Astrocyte (in vitro differentiated cells and primary cell): Measurements from ENCODE around the gene GRIP1. TPM values are rescaled to one million over a fixed set of nuclear protein-coding genes. Genes with fewer than 3 reads are reported as not detected.

Experiments used
- DNase-seq: peaks from one replicate; pipeline ENCODE4 v3.0.0-alpha.2; 2010; ENCODE audit warnings: low read depth
- FAIRE-seq: peaks from 2 replicates; lab custom pipeline; 2011; peaks lifted over from hg19 to GRCh38; lab: Jason Lieb, UNC
- H2AFZ ChIP-seq: 2 replicates; pipeline ENCODE4 v1.6.0; 2012; ENCODE audit warnings: low read depth, low read length, inconsistent platforms
- H3K27ac ChIP-seq: 2 replicates; pipeline ENCODE4 v1.5.1; 2011; ENCODE audit warnings: low read depth, low read length, inconsistent platforms
- H3K27me3 ChIP-seq: 2 replicates; pipeline ENCODE4 v1.6.0; 2011; ENCODE audit warnings: low read length, inconsistent platforms; ENCODE audit not compliant: insufficient read depth
- H3K36me3 ChIP-seq: 2 replicates; pipeline ENCODE4 v1.5.1; 2011; ENCODE audit warnings: low read length, inconsistent platforms; ENCODE audit not compliant: insufficient read depth
- H3K4me1 ChIP-seq: 2 replicates; pipeline ENCODE4 v1.5.1; 2011; ENCODE audit warnings: low read length, inconsistent platforms; ENCODE audit not compliant: insufficient read depth
- H3K4me2 ChIP-seq: 2 replicates; pipeline ENCODE4 v1.6.0; 2012; ENCODE audit warnings: low read length, inconsistent platforms
- H3K4me3 ChIP-seq: 2 replicates; pipeline ENCODE4 v1.5.1; 2011; ENCODE audit warnings: low read depth, mild to moderate bottlenecking, low read length, inconsistent platforms; ENCODE audit not compliant: insufficient read depth
- H3K79me2 ChIP-seq: 2 replicates; pipeline ENCODE4 v1.6.0; 2012; ENCODE audit warnings: mild to moderate bottlenecking, low read length, inconsistent platforms; ENCODE audit not compliant: insufficient read depth
- H3K9ac ChIP-seq: 2 replicates; pipeline ENCODE4 v1.6.0; 2012; ENCODE audit warnings: mild to moderate bottlenecking, low read length, inconsistent platforms
- H3K9me3 ChIP-seq: 2 replicates; pipeline ENCODE4 v1.5.1; 2012; ENCODE audit warnings: low read depth, mild to moderate bottlenecking, low read length, inconsistent platforms; ENCODE audit not compliant: insufficient read depth
- H4K20me1 ChIP-seq: 2 replicates; pipeline ENCODE4 v1.6.0; 2012; ENCODE audit warnings: low read length, inconsistent platforms; ENCODE audit not compliant: insufficient read depth
- H3K27ac Mint-ChIP-seq: one replicate; pipeline ENCODE4 v1.8.0; 2021; ENCODE audit warnings: mild to moderate bottlenecking, mixed read lengths; ENCODE audit not compliant: unreplicated experiment
- H3K27me3 Mint-ChIP-seq: one replicate; pipeline ENCODE4 v1.8.0; 2021; ENCODE audit warnings: low read depth, mixed read lengths; ENCODE audit not compliant: unreplicated experiment
- H3K36me3 Mint-ChIP-seq: one replicate; pipeline ENCODE4 v1.8.0; 2021; ENCODE audit warnings: low read depth, mixed read lengths; ENCODE audit not compliant: unreplicated experiment
- H3K4me1 Mint-ChIP-seq: one replicate; pipeline ENCODE4 v1.8.0; 2021; ENCODE audit warnings: low read depth, mixed read lengths; ENCODE audit not compliant: unreplicated experiment
- H3K4me3 Mint-ChIP-seq: one replicate; pipeline ENCODE4 v1.8.0; 2021; ENCODE audit warnings: mild to moderate bottlenecking, moderate library complexity, mixed read lengths; ENCODE audit not compliant: unreplicated experiment
- H3K9me3 Mint-ChIP-seq: one replicate; pipeline ENCODE4 v1.8.0; 2021; ENCODE audit warnings: mild to moderate bottlenecking, mixed read lengths; ENCODE audit not compliant: unreplicated experiment
- EZH2 ChIP-seq: IDR thresholded peaks from 2 replicates; pipeline ENCODE4 v1.6.1; 2012; ENCODE audit warnings: mild to moderate bottlenecking, low read length, inconsistent platforms; ENCODE audit not compliant: insufficient read depth
- total RNA-seq: library from RNA; stranded (reverse); gene quantifications from 2 replicates; pipeline ENCODE4 v1.2.1, GENCODE V29; 2021
- TF ChIP-seq, protein P1 (sequence below): IDR thresholded peaks from 2 replicates; pipeline ENCODE4 v1.5.1; 2011; ENCODE audit warnings: low read depth, mild to moderate bottlenecking, inconsistent platforms, low read length, moderate library complexity; ENCODE audit not compliant: insufficient read depth

The GRIP1 gene
- total RNA-seq, 1 donor from 2014 or later, result 16.7 TPM

DNA sequence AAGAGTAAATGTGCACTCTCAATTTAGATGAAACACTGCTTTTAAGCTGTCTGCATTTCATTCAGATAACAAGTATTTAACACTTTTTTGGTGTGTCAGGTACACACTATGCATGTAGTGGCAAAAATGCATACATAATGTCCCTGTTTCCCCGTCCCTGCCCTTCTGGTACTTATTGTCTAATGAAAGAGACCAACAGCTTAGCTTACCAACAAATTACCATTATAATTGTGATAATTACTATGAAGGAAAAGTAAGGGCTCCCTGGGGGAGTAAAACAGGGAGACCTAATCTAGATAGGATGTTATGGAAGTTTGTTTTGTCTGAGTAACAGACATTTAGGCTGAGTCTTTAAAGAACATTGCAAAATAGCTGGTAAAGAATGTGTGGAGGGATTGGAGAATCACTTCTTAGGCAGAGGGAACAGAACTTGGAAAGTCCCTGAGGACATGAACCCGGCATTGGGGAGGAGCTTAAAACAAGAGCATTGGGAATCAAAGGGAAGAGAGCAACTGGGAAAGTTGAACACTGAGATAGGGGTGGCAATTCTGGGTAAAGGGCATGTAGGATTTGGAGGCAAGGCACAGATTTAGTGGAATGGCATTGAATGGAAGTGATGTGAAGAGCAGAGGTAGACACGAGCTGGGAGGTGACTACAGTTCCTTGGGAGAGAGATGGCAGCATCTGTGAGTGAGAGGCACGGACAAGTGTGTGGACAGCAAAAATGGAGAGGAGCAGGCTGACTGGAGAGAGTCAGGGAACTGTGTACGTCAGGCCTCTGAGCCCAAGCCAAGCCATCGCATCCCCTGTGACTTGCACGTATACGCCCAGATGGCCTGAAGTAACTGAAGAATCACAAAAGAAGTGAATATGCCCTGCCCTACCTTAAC lies 181.6 kb downstream of the GRIP1 start:
- H3K27me3 Mint-ChIP-seq, result peaks cover 5% of the 10 kb centered on the region
- H3K4me3 ChIP-seq, result no peak overlapping the region
- no peaks in the 10 kb centered on the region for H3K4me1 Mint-ChIP-seq
- no peaks in the 10 kb centered on the region for H4K20me1 ChIP-seq
- H3K27ac ChIP-seq, result no peak overlapping the region
- H3K4me2 ChIP-seq, result no peak overlapping the region
- DNase-seq (no peak), FAIRE-seq (no peak)
- no peaks in the 10 kb centered on the region for H3K9me3 ChIP-seq
- no peak overlapping the region for H3K27ac Mint-ChIP-seq
- no peaks in the 10 kb centered on the region for H3K36me3 ChIP-seq
- H3K9ac ChIP-seq, result no peak overlapping the region
- no peaks in the 10 kb centered on the region for H3K4me1 ChIP-seq
- no peak overlapping the region for H3K4me3 Mint-ChIP-seq
- TF ChIP-seq, protein P1, sequence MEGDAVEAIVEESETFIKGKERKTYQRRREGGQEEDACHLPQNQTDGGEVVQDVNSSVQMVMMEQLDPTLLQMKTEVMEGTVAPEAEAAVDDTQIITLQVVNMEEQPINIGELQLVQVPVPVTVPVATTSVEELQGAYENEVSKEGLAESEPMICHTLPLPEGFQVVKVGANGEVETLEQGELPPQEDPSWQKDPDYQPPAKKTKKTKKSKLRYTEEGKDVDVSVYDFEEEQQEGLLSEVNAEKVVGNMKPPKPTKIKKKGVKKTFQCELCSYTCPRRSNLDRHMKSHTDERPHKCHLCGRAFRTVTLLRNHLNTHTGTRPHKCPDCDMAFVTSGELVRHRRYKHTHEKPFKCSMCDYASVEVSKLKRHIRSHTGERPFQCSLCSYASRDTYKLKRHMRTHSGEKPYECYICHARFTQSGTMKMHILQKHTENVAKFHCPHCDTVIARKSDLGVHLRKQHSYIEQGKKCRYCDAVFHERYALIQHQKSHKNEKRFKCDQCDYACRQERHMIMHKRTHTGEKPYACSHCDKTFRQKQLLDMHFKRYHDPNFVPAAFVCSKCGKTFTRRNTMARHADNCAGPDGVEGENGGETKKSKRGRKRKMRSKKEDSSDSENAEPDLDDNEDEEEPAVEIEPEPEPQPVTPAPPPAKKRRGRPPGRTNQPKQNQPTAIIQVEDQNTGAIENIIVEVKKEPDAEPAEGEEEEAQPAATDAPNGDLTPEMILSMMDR, result no peak
- TF ChIP-seq EZH2, result no peak
- H3K27me3 ChIP-seq, result no peaks in the 10 kb centered on the region
- H2AFZ ChIP-seq, result no peak overlapping the region
- no peaks in the 10 kb centered on the region for H3K79me2 ChIP-seq
- H3K36me3 Mint-ChIP-seq, result peaks cover 3% of the 10 kb centered on the region
- H3K9me3 Mint-ChIP-seq, result peaks cover 2% of the 10 kb centered on the region

DNA sequence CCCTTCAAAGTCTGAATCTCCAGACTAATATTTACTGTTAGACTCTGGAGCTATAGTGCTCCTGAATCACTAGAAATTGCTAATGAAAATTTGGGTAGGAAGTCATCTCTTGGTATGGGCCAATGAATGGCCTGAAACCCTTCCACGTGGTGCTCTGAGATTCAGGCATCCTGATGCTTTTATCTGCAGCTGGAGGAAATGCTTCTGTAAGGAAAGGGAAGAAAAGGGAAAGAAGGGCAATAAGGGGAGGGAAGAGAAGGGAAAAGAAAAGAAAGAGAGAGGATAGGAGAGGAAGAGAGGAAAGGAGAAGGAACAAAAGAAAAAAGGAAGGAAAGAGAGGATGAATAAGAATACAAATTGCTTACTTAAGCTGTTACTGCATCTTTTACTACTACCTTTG lies 182.3 kb downstream of the GRIP1 start:
- TF ChIP-seq, protein P1, result no peak
- TF ChIP-seq EZH2, result no peak
- Histone ChIP-seq H3K9ac (no peak overlapping the region), H3K79me2 (no peaks in the 10 kb centered on the region), H4K20me1 (no peaks in the 10 kb centered on the region), H3K4me1 (no peaks in the 10 kb centered on the region), H3K27me3 (no peaks in the 10 kb centered on the region), H2AFZ (no peak overlapping the region), H3K36me3 (no peaks in the 10 kb centered on the region), H3K9me3 (no peaks in the 10 kb centered on the region), H3K4me2 (no peak overlapping the region), H3K4me3 (no peak overlapping the region), H3K27ac (no peak overlapping the region)
- peaks cover 3% of the 10 kb centered on the region for H3K4me1 Mint-ChIP-seq
- FAIRE-seq, result no peak
- H3K27me3 Mint-ChIP-seq, result peaks cover 5% of the 10 kb centered on the region
- H3K4me3 Mint-ChIP-seq, result no peak overlapping the region
- peaks cover 2% of the 10 kb centered on the region for H3K9me3 Mint-ChIP-seq
- peaks cover 3% of the 10 kb centered on the region for H3K36me3 Mint-ChIP-seq
- DNase-seq, result no peak
- no peak overlapping the region for H3K27ac Mint-ChIP-seq

DNA sequence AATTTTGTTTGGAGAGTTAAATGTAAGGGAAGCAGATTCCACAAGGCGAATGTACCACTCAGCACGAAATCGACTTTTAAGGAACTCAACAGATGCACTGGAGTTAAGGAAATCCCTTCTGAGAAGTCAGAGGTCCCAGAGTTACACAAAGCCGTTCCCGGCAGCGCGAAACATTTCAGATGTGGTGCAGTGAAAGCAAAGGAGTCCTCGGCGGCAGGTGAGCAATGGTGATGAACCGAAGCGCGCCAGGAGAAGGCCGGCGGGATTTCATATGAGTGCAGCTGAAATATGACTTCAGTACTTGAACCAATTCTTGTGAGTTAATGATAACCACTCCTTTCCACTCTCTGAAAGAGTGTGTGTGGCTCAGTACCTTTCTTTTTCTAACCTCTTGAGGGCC lies 183.2 kb downstream of the GRIP1 start:
- no peaks in the 10 kb centered on the region for H3K4me1 ChIP-seq
- no peak overlapping the region for H3K27ac Mint-ChIP-seq
- no peak overlapping the region for H3K9ac ChIP-seq
- no peaks in the 10 kb centered on the region for H3K27me3 ChIP-seq
- no peak overlapping the region for H3K4me3 ChIP-seq
- no peak overlapping the region for H3K4me2 ChIP-seq
- TF ChIP-seq, protein P1, result no peak
- TF ChIP-seq EZH2, result no peak
- peaks cover 3% of the 10 kb centered on the region for H3K4me1 Mint-ChIP-seq
- no peak for FAIRE-seq
- no peak overlapping the region for H3K27ac ChIP-seq
- no peaks in the 10 kb centered on the region for H3K36me3 ChIP-seq
- no peak overlapping the region for H2AFZ ChIP-seq
- peaks cover 3% of the 10 kb centered on the region for H3K36me3 Mint-ChIP-seq
- H4K20me1 ChIP-seq, result no peaks in the 10 kb centered on the region
- DNase-seq, result no peak
- peaks cover 5% of the 10 kb centered on the region for H3K27me3 Mint-ChIP-seq
- no peak overlapping the region for H3K4me3 Mint-ChIP-seq
- H3K9me3 ChIP-seq, result no peaks in the 10 kb centered on the region
- peaks cover 2% of the 10 kb centered on the region for H3K9me3 Mint-ChIP-seq
- no peaks in the 10 kb centered on the region for H3K79me2 ChIP-seq
